ENCODE measurements around the gene PLEKHF1. TPM values are rescaled to one million over a fixed set of nuclear protein-coding genes. Genes with fewer than 3 reads are reported as not detected.

Gene PLEKHF1
- total RNA-seq, 4 donors from 2014 or later: 7.4 to 35.9 (median 19.7) TPM

DNA sequence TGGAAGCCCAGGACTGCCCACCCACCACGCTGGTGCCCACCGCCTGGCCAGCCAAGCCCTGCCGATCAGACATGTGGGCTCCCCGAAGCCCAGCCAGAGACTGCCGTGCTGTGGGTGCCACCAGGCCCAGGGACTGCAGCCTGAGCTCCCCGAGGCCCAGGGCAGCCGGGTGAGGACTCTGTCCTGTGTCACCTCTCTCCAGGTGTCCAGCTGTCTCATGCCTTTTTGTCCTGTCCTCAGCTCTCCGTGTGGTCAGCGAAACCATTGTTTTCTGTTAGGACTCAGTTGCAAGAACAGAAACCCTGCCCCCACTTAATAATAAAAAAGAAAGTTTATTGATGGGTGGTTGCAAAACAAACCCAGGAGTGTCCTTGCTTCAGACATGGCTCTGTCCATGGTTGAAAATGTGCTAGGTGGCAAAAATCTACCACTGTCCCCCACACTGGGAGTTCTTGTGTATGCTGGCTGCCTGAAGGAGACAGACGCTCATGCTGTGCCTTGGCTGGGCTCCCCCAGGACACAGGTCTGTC is 9.9 kb downstream of the PLEKHF1 start:
- TF ChIP-seq, protein P1, sequence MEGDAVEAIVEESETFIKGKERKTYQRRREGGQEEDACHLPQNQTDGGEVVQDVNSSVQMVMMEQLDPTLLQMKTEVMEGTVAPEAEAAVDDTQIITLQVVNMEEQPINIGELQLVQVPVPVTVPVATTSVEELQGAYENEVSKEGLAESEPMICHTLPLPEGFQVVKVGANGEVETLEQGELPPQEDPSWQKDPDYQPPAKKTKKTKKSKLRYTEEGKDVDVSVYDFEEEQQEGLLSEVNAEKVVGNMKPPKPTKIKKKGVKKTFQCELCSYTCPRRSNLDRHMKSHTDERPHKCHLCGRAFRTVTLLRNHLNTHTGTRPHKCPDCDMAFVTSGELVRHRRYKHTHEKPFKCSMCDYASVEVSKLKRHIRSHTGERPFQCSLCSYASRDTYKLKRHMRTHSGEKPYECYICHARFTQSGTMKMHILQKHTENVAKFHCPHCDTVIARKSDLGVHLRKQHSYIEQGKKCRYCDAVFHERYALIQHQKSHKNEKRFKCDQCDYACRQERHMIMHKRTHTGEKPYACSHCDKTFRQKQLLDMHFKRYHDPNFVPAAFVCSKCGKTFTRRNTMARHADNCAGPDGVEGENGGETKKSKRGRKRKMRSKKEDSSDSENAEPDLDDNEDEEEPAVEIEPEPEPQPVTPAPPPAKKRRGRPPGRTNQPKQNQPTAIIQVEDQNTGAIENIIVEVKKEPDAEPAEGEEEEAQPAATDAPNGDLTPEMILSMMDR (IDR thresholded peaks at IDR 0.05): no peak
- TF ChIP-seq POLR2A (IDR thresholded peaks at IDR 0.05): no peak
- intact Hi-C loops (cut with DNase I; ENCODE audit: low total_unique reads): no loop called here
- Histone ChIP-seq H3K36me3 (no peaks in the 10 kb centered on the region), H3K4me1 (peaks cover 8 to 14% of the 10 kb centered on the region in 2 donors), H3K27ac (no peak overlapping the region), H3K9me3 (no peaks in the 10 kb centered on the region), H3K27me3 (no peaks in the 10 kb centered on the region), H3K4me3 (no peak overlapping the region)
- DNase-seq: no peak

DNA sequence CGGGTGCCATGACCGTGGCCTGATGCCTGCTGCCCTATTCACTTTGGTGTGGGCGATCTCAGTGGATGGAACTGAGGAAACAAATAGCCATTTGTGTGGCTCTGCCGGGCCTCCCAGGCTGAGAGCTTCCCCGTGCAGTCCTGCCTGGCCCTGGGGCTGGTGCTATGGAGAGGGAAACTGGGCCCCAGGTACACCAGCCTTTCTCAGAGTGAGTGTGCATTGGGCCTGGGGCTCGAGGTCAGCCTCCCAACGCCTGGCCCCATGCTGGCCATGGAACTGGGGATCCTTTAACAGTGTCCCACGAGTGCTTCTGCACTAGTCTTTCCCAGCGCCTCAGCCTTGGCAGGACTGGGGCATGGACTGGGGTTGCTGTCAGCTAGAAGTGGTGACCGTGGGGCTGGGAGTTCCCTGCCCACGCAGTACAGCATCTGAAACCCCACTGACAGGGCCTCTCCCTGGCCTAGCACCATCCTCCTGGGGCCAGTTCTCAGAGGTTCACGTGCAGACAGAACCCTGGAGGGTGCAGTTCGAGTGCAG is 10.5 kb downstream of the PLEKHF1 start:
- Histone ChIP-seq H3K27ac (no peak overlapping the region), H3K36me3 (no peaks in the 10 kb centered on the region), H3K4me3 (no peak overlapping the region), H3K9me3 (no peaks in the 10 kb centered on the region), H3K27me3 (no peaks in the 10 kb centered on the region), H3K4me1 (peaks cover 8 to 14% of the 10 kb centered on the region in 2 donors)
- intact Hi-C loops (cut with DNase I; ENCODE audit: low total_unique reads): no loop called here
- no peak for DNase-seq
- TF ChIP-seq POLR2A (IDR thresholded peaks at IDR 0.05): no peak
- TF ChIP-seq, protein P1 (IDR thresholded peaks at IDR 0.05): no peak

DNA sequence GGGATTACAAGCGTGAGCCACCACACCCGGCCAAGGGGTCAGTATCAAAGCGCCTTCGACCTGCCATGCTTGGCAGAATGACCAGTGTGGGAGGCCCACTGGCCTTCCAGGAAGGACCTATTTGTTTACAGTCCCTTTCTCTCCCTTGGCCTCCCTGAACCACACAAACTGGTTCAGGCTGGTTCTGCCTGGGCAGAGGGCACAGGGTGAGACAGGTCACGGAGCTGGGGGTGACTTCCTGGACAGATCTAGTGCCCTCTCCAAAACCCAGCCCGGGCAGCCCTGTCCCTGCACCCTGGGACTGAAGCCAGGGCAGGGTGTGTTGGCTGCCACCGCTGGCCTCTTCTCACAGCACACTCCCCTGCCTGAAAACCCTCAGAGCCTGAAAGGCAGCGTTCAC is 11.3 kb downstream of the PLEKHF1 start:
- no peaks in the 10 kb centered on the region for H3K9me3 ChIP-seq
- H3K36me3 ChIP-seq: no peaks in the 10 kb centered on the region
- no peak overlapping the region for H3K4me3 ChIP-seq
- peak overlapping the region in 1 of 2 donors; percentile 13 for H3K27ac ChIP-seq
- intact Hi-C loops (cut with DNase I; ENCODE audit: low total_unique reads): no loop called here
- no peak for DNase-seq
- peaks cover 6 to 14% of the 10 kb centered on the region in 2 donors for H3K4me1 ChIP-seq
- no peak for TF ChIP-seq POLR2A (IDR thresholded peaks at IDR 0.05)
- TF ChIP-seq, protein P1 (IDR thresholded peaks at IDR 0.05): no peak
- H3K27me3 ChIP-seq: no peaks in the 10 kb centered on the region

DNA sequence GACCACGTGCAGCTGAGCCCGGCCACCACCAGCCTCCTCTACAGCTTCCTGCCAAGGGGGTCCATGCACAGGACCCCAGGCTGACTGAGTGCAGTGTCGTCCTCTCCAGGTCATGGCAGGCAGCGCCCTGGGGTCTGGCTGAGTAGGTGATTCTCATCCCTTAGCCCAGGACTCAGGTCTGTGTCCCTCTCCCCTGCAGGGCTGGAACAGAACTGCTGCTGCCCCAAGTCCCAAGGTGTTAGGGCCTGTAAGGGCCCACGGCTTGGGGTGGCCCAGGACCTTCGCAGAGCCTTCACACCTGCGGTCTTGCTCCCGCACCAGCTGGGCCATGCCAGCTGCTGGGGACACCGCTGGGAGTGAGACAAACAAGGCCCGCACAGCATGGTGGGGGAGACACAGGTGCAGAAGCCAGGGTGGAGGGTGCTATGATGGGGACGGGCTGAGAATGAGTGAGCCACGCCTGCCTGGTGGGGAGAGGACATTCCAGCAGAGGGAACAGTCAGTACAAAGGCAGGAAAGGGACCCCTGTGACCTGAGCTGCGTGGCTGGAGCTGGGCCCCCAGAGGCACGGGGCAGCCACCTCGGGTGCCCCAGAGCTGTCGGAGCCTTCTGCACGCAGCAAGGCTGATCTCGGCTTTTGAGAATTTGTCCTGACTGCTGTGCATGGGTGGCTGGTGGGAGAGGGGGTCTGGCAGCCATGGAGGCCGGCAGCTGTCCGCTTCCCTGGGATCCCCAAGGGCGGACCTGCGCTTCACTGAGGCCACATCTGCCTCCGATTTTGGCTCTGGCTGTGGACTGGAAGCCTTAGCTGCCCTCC is 11.9 kb downstream of the PLEKHF1 start:
- peak overlapping the region; percentile 63 to 70 for H3K27ac ChIP-seq
- DNase-seq: no peak
- intact Hi-C loops (cut with DNase I; ENCODE audit: low total_unique reads): no loop called here
- TF ChIP-seq POLR2A (IDR thresholded peaks at IDR 0.05): no peak
- TF ChIP-seq, protein P1 (IDR thresholded peaks at IDR 0.05): no peak
- H3K4me1 ChIP-seq: peaks cover 4 to 19% of the 10 kb centered on the region in 2 donors
- H3K9me3 ChIP-seq: no peaks in the 10 kb centered on the region
- H3K27me3 ChIP-seq: no peaks in the 10 kb centered on the region
- H3K4me3 ChIP-seq: no peak overlapping the region
- H3K36me3 ChIP-seq: no peaks in the 10 kb centered on the region

DNA sequence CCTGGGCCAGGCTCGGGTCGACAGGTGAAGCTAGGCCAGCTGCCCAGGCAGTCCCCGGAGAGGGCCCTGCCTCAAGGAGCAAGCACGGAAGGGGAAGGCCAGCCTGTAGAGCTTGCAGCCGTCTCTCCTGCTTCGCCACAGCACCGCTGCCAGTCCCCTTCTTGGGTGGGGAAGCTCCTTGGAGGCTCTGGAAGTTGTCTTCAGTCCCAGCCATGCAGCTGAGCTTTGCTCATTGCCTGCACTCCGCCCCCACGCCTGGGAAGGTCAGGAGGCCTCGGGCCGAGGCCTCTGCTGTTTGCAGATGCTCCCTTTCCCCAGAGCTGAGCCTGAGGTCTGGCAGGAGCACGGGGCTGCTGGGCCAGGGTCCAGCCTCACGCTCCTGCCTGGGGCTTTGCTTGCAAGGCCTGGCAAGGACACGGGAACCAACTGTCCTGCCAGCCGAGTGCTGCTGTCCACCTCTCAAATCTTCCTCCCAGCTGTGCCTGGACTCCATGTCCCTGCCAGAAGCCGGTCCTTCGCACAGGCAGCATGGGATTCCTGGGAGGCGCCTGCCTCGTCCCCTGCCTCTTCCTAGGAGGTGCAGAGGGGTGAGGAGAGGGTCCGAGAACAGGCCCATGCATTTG is 13.3 kb downstream of the PLEKHF1 start:
- Histone ChIP-seq H3K9me3 (no peaks in the 10 kb centered on the region), H3K4me3 (no peak overlapping the region), H3K27ac (peak overlapping the region; percentile 63 to 70), H3K4me1 (peaks cover 0 to 19% of the 10 kb centered on the region in 2 donors), H3K36me3 (no peaks in the 10 kb centered on the region), H3K27me3 (no peaks in the 10 kb centered on the region)
- intact Hi-C loops (cut with DNase I; ENCODE audit: low total_unique reads): no loop called here
- TF ChIP-seq, protein P1 (IDR thresholded peaks at IDR 0.05): no peak
- no peak for TF ChIP-seq POLR2A (IDR thresholded peaks at IDR 0.05)
- peak; percentile 75 to 89 for DNase-seq
